ENCODE data around the gene RYR3.

RYR3 gene

DNA sequence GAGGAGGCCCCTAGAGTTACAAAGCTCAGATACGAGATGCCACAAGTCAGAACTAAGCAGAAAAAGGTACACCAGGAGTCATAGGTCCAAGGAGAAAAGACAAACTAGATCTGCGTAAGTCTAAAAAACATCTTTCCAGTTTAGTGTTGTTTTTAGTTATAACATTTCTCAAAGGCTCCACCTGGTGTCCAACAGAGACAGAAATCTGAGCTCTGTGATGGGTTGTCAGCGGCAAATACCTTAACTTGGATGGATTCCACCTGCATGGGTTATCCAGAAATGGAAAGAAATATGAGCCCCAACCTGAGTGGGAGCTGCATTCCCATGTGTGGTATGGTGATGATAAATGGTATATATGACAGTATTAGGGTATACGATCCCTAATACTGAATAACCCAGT lies 418.9 kb downstream of the RYR3 start:
- DNase-seq, result no peak

DNA sequence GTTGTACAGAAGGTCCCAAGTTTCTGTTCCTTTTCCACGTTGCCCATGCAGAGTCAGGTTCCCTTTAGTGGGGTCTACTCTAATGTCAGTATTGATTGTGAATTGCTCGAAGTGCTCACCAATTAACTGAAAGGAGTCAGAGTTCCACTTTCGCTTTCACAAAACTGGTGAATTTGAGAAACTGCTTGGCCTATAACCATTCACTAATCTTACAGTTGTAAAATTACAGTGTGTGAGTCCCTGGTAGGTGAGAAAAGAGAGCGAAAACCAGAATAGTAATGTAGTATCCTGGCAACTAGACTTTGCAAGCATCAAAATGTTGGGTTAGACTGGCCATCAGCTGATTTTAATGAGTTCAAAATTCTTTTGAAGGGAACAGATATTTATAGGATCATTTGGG lies 420.0 kb downstream of the RYR3 start:
- DNase-seq, result no peak

DNA sequence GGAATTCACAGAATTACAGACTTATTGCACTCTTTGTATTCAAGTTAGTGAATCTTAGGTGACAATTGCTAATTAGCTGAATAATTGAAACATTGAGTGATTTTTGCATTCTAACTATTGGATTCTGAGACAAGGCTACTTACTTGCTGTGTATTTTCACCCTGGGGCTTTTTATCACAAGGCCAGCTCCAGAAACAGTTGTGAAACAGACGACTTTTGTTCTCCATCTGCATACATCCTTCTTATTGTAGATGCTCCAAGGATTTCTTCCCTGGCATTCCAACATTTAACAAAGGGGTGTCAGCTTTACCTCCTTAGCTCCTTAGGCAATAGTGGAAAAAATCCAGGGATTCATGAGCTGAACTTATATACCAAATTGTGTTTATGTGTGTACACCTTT lies 424.4 kb downstream of the RYR3 start:
- no peak for DNase-seq

DNA sequence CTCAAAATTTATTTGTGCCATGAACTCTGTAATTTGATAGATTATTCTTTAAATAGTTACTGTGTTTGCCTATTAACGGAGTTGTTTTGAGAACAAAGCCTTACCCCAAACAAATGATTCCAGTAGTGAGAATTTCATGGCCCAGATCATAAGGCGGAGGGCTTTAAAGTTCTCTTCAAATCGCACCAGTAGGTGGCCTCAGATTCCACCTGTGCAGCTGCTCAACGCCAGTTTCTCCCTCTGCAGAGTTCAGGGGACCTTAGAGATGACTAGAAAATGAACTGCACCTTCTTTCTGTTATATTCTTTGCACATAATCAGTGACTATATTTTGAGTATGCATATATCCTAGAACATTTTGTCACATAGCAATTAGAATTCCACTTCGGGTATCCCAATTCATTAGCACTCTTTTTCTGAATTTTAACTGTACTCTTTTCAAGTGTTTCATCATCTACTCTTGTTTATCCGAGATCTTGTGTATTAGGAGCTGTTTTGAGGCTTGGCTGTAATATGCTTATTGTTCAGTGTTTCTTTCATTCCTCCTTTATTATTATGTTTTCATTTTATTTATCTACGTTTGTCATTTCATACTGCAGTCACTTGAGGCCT lies 425.0 kb downstream of the RYR3 start:
- peak; percentile 0 for DNase-seq

DNA sequence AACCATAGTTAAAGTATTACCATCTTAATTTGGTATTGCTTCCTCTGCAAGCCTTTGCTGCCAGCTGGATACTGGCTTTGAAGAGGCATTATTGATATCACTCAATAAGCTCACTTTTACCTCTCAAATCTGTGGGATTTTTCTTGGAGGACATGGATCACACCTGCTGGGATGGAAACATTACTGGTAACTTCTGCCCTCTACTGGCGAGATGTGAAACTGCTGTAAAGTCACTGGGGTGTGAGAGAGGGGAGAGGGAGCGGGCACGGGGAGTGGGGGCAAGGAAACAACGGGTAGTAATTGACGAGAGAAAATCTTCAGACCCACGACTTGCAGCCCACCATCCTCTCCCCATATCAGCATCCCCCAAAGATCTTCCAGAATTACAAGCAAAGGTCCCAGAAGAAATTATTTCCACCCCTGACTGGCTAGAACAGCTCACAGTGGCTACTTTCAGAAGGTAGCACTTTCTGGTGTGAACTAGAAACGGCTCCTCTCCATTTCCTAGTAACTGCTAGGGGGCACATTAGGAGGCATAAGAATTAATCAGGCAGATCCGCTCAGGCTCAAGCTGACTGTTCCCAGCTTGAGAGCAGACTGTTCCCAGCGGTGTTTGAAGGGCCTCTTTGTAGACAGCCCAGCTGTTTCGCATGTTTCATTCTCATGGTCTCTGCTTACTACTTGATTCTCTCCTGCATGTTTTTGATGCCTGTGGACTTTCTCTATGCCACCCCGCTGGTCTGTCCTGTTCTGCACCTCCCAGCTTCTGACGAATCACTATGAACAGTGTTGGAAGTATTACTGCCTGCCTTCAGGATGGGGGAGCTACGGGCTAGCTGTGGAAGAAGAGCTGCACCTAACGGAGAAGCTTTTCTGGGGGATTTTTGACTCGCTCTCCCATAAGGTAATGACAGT lies 427.2 kb downstream of the RYR3 start:
- DNase-seq, result no peak

DNA sequence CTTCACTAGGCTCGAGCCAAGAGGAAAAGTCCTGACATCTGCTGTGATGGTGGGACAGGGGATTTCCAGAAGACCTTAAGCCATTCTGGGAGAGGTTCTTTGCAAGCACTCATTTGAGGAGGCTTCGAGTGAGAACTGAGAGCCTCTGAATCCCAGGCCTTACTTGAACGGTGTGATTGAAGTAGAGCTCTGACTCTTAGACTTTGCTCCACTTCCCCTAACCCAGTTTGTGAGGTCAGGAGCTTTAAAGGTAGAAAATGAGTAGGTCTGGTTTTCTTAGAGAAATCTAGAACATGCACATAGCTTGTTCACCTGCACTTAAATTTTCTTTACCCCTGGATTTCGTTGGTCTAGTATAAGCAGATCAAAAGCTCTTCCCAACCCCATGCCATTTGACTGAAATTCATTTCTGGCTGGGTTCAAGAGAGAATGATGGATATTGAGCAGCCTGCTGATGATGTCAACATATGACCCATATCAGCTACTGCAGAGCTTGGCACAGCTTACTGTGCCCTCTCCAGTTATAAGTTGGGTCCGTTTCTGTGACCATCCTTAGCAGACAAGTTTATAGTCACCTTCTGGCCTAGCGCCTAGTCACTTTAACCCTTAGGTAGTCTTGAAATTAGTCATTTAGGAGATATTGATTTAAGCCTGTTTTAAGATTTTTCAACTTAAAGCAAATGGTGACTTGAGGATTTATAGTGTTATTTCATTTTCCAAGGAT lies 428.3 kb downstream of the RYR3 start:
- no peak for DNase-seq

DNA sequence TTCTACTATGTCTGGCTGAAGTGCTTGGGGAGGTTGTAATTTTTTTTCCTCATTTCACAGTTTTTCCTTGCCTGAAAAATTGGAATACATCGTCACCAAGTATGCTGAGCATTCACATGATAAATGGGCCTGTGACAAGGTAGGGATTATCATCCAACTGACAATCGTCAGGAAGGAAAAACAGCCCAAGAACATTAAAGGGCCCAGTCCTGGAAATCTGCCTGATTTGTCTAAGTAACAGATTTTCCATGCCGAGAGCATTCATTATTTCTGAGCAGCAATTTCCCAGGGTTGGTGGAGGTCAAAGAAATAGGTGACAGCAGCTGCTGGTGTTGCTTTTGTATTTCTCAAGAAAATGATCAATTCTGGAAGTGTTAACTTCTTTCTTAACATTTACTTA lies 431.5 kb downstream of the RYR3 start:
- no peak for DNase-seq

DNA sequence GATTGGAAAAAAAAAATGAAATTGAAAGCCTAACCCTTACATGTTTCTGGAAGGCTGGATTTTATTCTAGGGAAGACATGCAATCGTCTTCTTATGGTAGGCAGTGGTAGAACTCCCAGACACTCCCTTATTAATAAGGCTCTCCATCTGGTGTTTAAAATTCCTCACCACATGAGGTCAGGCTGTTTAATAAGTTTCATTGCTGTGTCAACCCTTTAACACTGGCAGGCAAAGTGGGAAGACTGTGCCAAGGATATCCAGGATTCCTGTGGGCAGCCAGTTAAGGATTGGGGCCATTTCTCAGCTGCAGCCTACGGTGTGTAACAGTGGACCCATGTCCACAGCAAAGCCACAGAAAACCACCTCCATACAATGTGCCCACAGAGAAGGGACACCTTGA lies 432.0 kb downstream of the RYR3 start:
- DNase-seq, result no peak

DNA sequence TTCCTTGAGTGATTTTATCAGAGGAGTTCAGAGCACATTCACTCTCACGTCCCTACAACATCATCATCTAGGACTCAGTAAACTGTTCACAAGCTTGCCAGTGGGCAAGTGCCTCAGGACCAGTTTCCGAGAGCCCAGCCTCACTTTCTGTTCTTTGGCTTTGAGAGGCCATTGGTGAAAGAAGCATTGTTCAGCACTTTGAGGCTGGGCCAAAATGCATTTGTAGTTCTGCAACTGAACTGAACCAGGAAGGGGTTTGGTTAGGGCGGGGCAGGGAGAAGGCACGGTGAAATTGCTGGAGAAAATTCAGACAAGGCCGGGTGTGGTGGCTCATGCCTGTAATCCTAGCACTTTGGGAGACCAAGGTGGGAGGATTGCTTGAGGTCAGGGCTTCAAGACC lies 435.4 kb downstream of the RYR3 start:
- DNase-seq, result no peak

DNA sequence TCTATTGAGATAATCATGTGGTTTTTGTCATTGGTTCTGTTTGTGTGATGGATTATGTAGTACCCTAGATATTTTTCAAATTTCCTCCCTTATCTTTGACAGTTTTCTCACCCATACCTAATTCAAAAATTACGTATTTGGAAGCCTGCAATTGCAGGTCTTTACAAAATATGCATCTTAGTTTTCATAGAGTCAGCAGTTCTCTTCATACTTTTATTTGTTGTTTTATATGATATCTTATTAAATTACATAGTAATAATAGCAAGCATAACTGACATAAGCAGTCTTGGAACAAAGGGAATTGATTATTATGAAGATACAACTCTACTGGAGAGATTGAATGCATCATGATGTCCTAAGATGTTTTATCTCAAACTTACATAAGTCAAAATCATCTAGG lies 442.2 kb downstream of the RYR3 start:
- no peak for DNase-seq

DNA sequence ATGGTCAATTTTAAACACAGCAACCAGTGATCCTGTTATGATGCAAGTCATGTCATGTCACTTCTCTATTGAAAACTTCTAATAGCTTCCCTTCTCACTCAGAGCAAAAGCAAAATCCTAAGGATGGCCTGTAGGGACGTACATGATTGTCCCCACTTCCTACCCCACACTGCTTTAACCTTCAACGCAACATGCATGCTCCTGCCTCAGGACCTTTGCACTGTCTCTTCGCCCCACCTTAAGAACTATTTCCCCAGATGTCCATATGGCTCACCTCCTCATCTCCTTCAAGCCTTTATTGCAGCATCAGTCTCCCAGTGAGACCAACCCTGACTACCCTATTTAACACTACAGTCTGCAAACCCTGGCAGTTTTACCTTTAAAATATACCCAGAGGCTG lies 443.5 kb downstream of the RYR3 start:
- DNase-seq, result no peak

DNA sequence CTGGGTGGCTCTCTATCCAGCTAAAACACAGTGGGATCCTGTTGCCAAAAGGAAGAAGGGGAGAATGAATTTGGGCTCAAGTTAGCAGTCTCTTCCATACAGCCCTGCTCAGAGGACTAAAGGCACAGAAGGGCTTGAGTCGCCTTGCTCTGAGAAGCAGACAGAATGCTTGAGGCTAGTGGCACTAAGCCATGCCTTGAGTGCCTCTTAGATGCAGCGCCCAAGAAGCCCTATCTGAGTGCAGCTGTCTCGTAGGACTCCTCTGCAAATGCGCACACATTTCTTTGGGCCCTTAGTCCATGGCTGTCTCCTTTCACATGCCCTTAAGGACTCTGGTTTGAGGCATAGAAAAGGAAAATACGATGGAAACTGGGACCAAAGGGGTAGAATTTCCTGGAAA lies 446.2 kb downstream of the RYR3 start:
- DNase-seq, result no peak

DNA sequence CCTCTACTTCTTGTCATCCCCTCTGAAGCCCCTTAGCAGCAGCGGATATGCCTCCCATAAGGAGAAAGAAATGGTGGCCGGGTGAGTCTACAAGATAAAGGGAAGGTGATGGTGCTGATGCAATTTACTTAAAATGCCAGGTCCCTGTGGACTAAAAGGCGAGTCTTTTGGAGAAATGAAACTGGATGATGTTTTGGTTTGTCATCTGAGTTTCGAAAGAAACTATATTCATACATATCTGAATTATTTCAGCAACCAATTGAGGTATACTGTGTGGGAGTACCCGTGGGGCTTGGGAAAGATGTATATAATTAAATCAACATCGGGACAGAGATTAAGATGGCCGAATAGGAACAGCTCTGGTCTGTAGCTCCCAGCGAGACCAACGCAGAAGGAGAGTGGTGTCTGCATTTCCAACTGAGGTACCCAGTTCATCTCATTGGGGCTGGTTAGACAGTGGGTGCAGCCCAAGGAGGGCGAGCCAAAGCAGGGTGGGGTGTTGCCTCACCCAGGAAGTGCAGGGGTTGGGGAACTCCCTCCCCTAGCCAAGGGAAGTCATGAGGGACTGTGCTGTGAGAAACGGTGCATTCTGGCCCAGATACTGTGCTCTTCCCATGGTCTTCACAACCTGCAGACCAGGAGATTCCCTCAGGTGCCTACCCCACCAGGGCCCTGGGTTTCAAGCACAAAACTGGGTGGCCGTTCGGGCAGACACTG lies 446.9 kb downstream of the RYR3 start:
- no peak for DNase-seq

DNA sequence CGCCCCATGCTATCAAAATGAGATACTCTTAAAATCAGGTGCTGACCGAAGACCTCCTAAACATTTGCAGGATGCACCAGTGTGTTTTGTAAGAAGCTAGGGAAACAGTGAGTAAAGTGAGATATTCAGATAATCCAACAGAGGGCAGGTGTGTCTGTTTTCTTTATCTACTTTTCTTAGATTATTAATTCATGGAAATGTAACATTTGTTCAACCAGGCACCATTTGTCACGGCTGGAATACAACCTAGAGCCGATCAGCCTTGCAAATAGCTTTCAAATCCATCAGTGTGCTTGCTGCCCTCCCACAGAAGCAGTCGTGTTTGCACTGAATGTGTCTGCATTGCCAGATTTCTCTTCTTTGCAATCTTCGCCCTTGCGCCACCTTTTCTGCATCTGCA lies 455.6 kb downstream of the RYR3 start:
- no peak for DNase-seq

DNA sequence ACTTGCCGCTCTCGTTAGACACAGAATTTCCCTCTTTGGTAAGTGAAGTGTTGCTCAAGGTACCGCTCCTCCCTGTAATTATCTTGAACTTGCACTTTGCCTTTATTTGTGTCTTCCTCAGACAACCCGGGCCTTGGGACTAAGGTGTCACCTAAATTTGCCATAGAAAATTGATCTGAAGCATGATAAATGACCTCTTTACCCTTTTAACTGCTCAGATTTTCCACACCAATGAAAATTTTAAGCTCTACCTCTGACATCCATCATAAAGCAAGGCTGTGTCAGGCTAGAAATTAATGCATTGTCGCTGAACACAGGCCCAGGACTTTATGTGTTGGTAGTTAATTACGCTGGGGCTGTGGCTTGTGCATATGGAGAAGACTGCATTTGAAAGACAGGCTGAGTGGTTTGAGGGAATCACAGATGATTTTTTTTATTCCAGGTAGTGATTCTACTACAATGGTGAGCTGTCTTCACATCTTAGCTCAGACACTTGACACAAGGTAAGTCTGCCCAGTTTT lies 458.0 kb downstream of the RYR3 start:
- DNase-seq, result no peak

DNA sequence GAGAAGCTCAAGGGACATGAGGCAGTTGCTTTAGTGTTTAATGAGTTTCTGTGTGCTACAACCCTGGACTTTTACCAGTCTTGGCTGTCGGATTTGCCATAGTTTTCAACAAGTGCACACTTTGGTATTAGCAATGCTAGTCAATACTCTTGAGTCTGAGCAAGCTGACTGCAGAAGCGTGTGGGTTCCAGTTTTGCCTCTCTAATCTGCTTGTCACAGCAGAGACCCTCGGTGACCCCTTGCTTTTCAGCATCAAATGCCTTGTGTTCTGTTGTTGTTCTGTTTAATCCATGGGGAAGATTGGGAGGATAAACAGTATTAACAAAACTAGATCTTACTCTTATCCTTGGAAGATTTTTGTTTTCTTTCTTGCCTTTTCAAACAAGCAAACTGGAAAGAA lies 463.2 kb downstream of the RYR3 start:
- no peak for DNase-seq

DNA sequence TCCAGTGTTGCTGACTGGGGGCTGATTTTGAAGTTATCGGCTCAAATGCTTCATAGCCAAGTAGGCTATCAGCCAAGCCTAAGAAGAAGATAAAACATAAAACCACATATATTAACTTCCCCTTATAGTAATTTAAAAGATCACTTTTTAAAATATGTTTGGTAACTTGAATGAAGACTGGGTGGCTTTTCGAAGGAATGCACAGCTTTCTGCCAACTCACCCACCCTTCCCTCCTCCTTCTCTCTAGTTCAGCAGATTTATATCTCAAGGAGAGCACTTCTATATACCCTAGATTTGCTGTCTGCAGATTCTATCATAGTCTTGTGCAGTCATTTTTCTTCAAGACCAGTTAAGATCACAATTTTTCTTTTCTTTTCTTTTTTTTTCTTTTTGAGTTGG lies 468.1 kb downstream of the RYR3 start:
- no peak for DNase-seq

DNA sequence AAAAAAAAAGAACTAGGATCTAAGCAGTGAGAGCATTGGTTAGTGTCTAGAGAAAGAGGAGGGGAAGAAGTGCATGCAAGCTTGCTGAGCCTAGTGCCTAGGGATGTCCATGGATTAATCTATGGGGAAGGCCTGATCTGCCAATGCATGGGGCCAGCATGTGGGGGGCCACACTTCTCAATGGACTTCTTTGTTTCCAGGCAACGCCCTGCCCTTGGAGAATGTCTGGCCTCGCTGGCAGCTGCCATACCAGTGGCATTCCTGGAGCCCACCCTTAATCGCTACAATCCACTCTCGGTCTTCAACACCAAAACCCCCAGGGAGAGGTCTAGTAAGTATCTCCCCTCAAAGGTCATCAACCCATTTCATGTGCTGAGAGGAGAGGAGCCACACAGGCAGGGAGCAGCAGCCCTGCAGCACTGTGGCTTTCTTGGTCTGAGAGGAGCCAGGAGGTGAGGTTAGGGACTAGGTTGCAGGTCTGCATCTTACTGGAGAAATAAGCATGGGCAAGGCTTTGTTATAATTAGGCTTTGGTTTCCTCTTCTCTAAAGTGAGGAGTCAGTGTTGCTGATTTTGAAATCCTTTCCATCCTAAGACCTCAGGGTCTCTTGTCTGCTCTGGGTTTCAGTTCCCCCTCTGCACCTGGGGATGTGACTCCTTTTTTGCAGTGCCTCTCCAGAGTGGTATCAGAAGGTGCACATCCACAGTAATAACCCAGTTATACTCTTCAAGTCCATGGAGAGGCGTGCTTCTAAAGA lies 469.4 kb downstream of the RYR3 start:
- DNase-seq, result no peak

DNA sequence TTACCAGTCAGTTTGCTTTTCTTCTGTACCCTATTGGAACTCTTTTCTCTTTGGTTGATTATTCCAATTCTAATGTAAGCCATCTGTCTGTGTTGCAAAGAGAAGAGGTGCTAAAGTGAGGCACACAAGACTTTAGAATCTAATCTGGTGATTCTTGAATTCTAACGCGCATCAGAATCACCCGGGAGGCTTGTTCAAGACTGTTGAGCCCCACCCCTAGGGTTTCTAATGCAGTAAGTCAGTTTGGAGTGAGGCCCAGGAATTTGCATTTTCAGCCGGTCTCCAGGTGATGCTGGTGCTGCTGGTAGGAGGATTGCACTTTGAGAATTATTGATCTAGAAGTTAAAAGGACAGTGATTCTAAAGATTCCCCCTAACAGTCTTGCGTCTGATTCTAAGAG lies 472.2 kb downstream of the RYR3 start:
- DNase-seq, result no peak

DNA sequence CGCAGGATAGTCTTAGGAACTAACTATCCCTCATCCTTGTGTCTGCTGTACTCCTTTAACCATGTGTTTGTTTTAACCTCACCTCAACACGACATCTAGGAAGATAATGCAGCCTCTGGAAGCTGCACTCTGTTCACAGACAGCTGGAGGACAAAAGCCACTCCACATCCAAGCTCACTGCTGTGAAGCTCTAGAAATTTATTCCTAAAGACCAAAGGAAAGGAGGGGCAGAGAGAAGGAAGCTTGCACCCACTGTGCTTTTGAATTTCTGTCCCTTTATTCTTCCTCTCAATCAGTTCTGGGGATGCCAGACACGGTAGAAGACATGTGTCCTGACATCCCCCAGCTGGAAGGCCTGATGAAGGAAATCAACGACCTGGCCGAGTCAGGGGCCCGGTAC lies 474.6 kb downstream of the RYR3 start:
- no peak for DNase-seq

DNA sequence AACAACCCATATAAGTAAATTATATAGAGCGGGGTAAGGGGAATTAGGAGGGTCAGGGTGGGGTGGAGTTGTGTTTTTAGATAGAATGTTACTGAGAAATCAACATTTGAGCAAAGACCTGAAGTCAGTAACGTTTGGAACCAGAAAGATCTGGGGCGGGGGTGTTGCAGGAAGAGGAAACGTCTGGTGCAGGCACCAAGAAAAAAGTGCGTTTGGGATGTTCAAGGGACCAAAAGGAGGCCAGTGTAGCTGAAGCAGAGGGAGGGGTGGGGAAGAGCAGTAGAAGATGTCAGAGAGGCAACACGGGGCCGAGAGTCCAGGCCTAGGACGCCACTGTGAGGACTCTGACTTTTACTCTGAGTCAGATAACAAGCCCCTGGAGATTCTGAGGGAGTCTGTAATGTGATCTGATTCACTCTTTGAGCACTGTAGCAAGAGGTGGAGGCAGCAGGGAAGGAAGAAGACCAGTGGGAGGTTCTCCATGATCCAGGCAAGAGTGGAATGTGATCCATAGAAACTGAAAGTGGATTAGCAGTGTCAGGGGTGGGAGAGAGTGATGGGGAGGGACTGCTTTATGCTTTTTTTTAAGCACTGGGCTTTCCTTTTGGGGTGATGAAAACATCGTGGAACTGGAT lies 478.3 kb downstream of the RYR3 start:
- no peak for DNase-seq

DNA sequence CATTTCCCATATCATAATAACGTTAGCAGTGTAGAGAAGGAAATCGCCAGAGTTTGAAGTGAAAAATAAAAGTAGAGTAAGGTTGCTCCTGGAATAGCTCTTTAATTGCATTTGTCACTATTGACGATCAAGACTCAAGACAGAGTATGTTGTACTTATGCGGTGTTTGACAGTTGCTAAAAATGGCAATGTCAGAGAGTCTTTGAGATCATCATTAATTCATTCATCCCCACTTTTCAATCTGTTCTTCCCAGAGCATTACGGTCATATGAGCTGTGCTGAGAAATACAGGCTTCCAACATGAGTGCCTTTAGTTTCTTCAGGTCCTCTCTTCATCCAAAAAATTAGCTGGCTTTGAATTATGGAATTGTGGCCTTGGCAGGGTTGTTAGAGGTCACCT lies 483.7 kb downstream of the RYR3 start:
- DNase-seq, result no peak
